ENCODE measurements around the gene MNX1.

MNX1 gene

DNA sequence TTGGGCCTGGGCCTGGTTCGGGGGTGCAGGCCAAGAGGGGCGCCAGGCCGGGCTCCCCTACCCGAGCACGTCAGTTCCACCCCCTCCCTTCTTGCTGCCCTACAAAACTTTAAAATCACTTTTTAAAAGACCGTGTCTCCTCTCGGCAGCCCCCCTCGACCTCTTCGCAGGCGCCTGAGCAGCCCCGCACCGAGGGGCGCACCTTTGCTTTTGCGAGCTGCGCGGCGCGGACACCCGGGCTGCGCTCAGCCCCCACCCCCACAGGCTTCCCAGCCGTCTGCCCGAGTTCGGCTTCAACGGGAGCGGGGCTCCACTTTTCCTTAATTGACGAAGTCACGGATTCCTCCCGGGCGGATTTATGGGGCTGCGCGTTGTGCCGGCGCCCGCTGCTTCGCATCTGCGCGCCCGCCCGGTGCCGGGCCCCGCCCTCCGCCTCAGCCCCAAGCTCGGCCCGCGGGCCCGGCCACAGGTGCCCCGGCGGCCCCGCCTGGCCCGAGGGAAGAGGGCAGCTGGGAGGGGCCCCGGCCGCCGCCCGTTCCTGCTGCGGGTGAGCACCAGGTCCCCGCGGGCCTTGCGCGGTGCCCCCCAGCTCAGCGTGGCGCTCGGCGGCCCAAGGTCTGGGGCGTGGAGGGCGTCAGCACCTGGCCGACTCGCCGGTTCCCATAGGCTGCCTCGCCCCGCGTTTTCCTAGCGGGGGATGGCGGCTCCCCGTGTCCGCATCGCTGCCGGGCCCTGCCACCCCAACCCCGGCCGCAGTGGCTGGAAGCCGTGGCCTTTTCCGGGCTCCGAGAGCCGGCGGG lies 10.8 kb upstream of the MNX1 start:
- H3K4me1 ChIP-seq (ENCODE audit: control insufficient read depth, low read length): peaks cover 5% of the 10 kb centered on the region; the same call in 1 of the 2 replicates
- no peak overlapping the region for H3K4me2 ChIP-seq (ENCODE audit: low read length)
- H3K27ac ChIP-seq (ENCODE audit: low read depth, low read length): no peak overlapping the region
- no peaks in the 10 kb centered on the region for H3K36me3 ChIP-seq (ENCODE audit: control insufficient read depth, low read length)
- H3K79me2 ChIP-seq (ENCODE audit: control insufficient read depth, low read length): no peaks in the 10 kb centered on the region
- no peak for TF ChIP-seq EZH2phosphoT487 (IDR thresholded peaks at IDR 0.05; ENCODE audit: borderline replicate concordance, low read length)
- H3K4me3 ChIP-seq (ENCODE audit: low read length): no peak overlapping the region
- no peaks in the 10 kb centered on the region for H3K9me3 ChIP-seq (ENCODE audit: control insufficient read depth, insufficient read depth, low read length)
- H3F3A ChIP-seq (ENCODE audit: control insufficient read depth, insufficient read depth): no peaks in the 10 kb centered on the region
- H3K9me2 ChIP-seq (replicated peaks; ENCODE audit: control insufficient read depth, low read length): no peaks in the 10 kb centered on the region
- H4K20me1 ChIP-seq (ENCODE audit: control insufficient read depth, insufficient read depth, low read depth, low read length): no peaks in the 10 kb centered on the region
- H3K27me3 ChIP-seq (ENCODE audit: control insufficient read depth, low read length): peaks cover 42% of the 10 kb centered on the region

DNA sequence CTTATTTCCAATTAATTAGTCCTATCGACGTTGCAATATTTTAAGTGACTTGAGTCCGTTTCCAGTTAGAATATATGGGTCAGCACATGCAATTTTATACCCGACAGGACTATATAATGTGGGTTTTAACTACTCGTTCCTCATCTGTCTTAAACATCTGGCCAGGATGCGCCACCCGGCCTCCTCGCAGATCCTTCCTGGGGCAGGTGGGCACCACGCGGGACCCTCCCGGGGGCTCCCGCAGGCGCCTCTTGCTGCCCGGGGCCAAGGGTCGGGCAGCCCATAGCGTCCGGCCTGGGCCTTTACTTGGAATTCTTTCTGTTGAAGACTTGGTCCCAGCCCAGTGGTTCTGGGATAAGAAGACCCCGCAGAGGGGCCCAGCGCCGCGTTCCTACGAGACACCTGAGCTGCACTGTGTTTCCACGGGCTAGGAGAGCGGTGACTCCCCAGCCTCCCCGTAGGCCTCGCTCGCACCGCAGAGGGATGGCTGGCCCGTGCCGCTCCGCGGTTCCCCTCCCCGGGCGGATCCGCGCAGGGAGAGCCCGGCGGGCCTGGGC lies 10.1 kb upstream of the MNX1 start:
- Histone ChIP-seq H3K4me2 (ENCODE audit: low read length) (no peak overlapping the region), H3K27ac (ENCODE audit: low read depth, low read length) (no peak overlapping the region), H3K27me3 (ENCODE audit: control insufficient read depth, low read length) (peaks cover 47% of the 10 kb centered on the region), H3F3A (ENCODE audit: control insufficient read depth, insufficient read depth) (no peaks in the 10 kb centered on the region), H3K4me1 (ENCODE audit: control insufficient read depth, low read length) (peaks cover 9% of the 10 kb centered on the region; the same call in 1 of the 2 replicates), H3K4me3 (ENCODE audit: low read length) (no peak overlapping the region), H4K20me1 (ENCODE audit: control insufficient read depth, insufficient read depth, low read depth, low read length) (no peaks in the 10 kb centered on the region), H3K36me3 (ENCODE audit: control insufficient read depth, low read length) (no peaks in the 10 kb centered on the region), H3K9me3 (ENCODE audit: control insufficient read depth, insufficient read depth, low read length) (no peaks in the 10 kb centered on the region), H3K79me2 (ENCODE audit: control insufficient read depth, low read length) (no peaks in the 10 kb centered on the region), H3K9me2 (replicated peaks; ENCODE audit: control insufficient read depth, low read length) (no peaks in the 10 kb centered on the region)
- TF ChIP-seq EZH2phosphoT487 (IDR thresholded peaks at IDR 0.05; ENCODE audit: borderline replicate concordance, low read length) (no peak), CTCF (IDR thresholded peaks at IDR 0.05; ENCODE audit: low read depth, low read length, poor library complexity, severe bottlenecking) (no peak)

DNA sequence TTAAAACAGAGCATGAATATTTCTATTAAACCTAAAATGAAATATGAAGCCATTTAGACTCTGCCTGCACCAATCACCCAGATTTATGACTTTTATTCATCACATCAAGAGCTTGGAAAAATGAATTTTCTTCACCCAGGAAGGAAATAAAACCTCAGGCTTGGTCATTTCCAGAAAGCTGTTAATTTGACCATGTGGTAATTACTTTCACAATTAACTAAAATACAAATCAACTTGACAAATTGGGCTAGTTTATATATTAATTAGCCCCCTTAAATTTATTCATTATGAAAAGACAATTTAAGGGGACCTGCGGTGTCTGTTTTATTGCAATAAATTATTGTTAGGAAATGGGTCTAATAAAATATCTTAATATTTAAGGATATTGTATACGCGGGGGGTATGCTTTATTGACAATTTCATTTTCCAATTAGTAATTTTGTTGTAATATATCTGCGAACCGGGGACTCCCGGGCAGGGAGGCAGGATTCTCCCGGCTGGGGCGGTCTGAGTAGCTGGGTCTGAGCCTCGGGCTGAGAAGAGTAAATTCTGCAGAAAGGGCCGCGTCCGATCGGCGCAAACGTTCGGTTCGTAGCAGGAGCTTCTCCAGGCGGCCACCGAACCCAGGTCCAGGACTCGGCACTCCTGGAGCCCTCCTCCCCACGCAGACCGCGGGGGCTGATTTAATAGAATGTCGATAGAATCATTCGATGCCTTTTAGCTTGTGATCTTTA lies 9.4 kb upstream of the MNX1 start:
- Histone ChIP-seq H3K27ac (ENCODE audit: low read depth, low read length) (no peak overlapping the region), H3F3A (ENCODE audit: control insufficient read depth, insufficient read depth) (no peaks in the 10 kb centered on the region), H3K9me3 (ENCODE audit: control insufficient read depth, insufficient read depth, low read length) (no peaks in the 10 kb centered on the region), H4K20me1 (ENCODE audit: control insufficient read depth, insufficient read depth, low read depth, low read length) (no peaks in the 10 kb centered on the region), H3K4me1 (ENCODE audit: control insufficient read depth, low read length) (peaks cover 9% of the 10 kb centered on the region; the same call in 1 of the 2 replicates), H3K4me3 (ENCODE audit: low read length) (no peak overlapping the region), H3K36me3 (ENCODE audit: control insufficient read depth, low read length) (no peaks in the 10 kb centered on the region), H3K4me2 (ENCODE audit: low read length) (no peak overlapping the region), H3K9me2 (replicated peaks; ENCODE audit: control insufficient read depth, low read length) (no peaks in the 10 kb centered on the region), H3K27me3 (ENCODE audit: control insufficient read depth, low read length) (peaks cover 47% of the 10 kb centered on the region), H3K79me2 (ENCODE audit: control insufficient read depth, low read length) (no peaks in the 10 kb centered on the region)
- TF ChIP-seq EZH2phosphoT487 (IDR thresholded peaks at IDR 0.05; ENCODE audit: borderline replicate concordance, low read length) (no peak), CTCF (IDR thresholded peaks at IDR 0.05; ENCODE audit: low read depth, low read length, poor library complexity, severe bottlenecking) (no peak)
